ENCODE data around the gene STK32C. TPM values are rescaled to one million over a fixed set of nuclear protein-coding genes. Genes with fewer than 3 reads are reported as not detected.

Gene STK32C
- total RNA-seq, 3 donors from 2014 or later: 14.8 to 18.0 (median 15.3) TPM

DNA sequence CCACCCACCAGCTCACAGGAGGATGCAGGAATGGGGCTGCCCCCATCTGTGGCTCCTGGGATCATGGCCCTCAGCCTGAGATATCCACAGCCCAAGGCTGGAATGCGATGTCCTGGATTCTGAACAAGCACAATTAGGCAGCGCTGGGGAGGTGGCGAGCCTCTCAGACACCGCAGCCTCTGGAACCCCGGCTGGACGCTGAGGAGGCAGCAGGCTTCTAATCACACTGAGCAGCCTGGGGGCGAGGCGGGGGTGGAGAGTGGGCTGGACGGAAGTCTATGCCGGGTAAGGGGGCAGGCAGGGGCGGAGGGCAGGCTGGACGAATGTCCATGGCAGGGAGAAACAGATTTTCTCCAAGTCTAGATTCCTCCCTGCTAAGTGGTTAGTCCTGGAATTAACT, 64.6 kb downstream of the STK32C start:
- H3K9me3 Mint-ChIP-seq: no peaks in the 10 kb centered on the region
- peaks cover 2% of the 10 kb centered on the region for H3K36me3 Mint-ChIP-seq (ENCODE audit: insufficient read depth)
- no peak overlapping the region for H3K4me3 Mint-ChIP-seq
- no peak for DNase-seq
- no peaks in the 10 kb centered on the region for H3K27me3 Mint-ChIP-seq (ENCODE audit: low read depth)
- ATAC-seq: no peak
- H3K4me1 Mint-ChIP-seq (ENCODE audit: low read depth): no peaks in the 10 kb centered on the region

DNA sequence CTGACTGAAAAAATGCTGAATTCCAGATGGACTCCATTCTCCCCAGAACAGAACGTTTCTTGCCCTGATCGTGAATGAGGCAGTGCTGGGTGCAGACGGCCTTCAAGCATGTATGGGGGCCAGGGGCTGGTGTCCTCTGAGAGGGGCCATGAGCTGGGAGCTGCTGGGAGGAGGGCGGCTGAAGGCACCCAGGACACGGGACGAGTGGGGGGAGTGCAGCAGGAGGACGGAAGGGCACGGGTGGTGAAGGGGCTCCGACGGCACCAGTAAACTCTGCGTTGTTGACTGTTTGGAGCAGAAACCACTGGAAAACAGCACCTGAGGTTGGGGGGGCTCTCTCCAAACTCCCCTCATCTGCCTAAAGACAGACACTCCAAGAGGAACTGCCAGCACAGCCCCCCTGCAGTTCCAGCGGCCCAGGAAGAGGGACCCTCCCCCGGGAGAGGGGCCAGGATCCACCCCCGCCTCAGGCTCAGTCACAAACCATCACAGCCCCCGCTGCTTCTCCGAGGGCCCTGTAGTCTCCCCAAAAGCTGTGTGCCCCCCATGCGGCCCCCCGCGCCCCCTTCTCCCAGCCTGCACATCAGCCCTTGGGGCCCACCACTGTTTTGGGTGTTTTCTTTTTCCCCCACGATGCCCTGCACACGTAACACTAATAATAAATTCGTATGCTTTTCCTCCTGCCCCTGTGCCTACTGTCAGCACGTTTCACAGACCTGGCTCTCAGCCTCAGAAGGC, 65.5 kb downstream of the STK32C start:
- Mint-ChIP-seq H3K36me3 (ENCODE audit: insufficient read depth) (peaks cover 2% of the 10 kb centered on the region), H3K4me1 (ENCODE audit: low read depth) (no peaks in the 10 kb centered on the region), H3K4me3 (no peak overlapping the region), H3K9me3 (no peaks in the 10 kb centered on the region), H3K27me3 (ENCODE audit: low read depth) (no peaks in the 10 kb centered on the region)
- no peak for DNase-seq
- ATAC-seq: no peak

DNA sequence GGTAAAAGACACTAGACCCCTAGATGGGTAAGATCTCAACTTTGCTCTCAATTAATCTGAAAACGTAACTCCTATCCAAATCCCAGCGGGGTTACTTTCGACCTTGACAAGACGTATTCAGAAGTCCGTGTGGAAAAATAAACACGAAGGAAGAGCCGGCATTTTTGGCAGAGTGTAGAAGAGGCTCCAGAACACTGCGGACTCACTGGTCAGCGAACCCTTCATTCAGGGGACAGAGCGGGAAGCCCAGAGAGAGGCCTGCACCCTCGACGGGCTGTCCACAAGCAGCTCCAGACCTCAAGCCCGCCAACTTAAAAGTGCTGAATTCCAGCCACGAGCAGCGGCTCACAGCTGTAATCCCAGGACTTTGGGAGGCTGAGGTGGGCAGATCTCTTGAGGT, 66.3 kb downstream of the STK32C start:
- Mint-ChIP-seq H3K27me3 (ENCODE audit: low read depth) (no peaks in the 10 kb centered on the region), H3K36me3 (ENCODE audit: insufficient read depth) (peaks cover 2% of the 10 kb centered on the region), H3K4me3 (no peak overlapping the region), H3K4me1 (ENCODE audit: low read depth) (no peaks in the 10 kb centered on the region), H3K9me3 (no peaks in the 10 kb centered on the region)
- ATAC-seq (no peak), DNase-seq (no peak)

DNA sequence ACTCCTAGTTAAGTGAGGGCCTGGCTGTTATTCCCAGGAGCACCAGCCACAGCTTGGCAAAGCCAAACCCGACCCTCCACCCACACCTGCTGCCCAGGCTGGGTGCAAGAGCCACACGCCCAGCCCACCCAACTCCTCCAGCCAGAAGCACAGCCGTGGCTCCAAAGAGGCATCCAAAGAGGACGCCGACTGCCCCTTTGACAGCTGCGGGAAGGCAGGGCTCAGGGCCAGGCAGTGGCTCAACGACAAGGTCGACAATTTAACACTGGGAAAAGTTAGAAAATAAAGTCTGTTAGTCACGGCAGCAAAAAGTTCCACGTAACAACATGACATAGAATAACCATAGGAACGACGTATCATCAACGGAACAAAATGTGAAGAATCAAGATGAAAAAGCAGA, 66.7 kb downstream of the STK32C start:
- Mint-ChIP-seq H3K4me1 (ENCODE audit: low read depth) (no peaks in the 10 kb centered on the region), H3K36me3 (ENCODE audit: insufficient read depth) (peaks cover 2% of the 10 kb centered on the region), H3K27me3 (ENCODE audit: low read depth) (no peaks in the 10 kb centered on the region), H3K4me3 (no peak overlapping the region), H3K9me3 (no peaks in the 10 kb centered on the region)
- DNase-seq (no peak), ATAC-seq (no peak)

DNA sequence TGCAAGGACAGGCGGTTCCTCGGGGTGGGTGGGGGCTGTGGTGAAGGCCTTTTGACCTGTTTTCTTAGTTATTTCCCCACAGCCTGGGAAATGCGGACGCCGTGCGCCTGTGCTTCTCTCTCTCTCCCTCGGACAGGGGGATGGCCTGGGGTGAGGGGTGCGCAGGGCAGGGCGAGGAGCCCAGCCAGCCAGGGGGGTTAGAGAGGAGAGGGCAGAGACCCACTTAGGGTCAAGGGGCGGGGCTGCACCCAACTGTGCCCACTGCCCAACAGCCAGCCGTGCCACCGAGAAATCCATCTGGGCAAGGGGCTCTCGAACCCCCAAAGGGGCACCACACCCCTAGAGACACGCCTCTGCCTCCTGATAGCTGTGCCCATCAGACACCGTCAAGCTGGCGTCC, 67.2 kb downstream of the STK32C start:
- Mint-ChIP-seq H3K9me3 (no peaks in the 10 kb centered on the region), H3K27me3 (ENCODE audit: low read depth) (no peaks in the 10 kb centered on the region), H3K36me3 (ENCODE audit: insufficient read depth) (peaks cover 2% of the 10 kb centered on the region), H3K4me1 (ENCODE audit: low read depth) (no peaks in the 10 kb centered on the region), H3K4me3 (no peak overlapping the region)
- ATAC-seq (no peak), DNase-seq (no peak)

DNA sequence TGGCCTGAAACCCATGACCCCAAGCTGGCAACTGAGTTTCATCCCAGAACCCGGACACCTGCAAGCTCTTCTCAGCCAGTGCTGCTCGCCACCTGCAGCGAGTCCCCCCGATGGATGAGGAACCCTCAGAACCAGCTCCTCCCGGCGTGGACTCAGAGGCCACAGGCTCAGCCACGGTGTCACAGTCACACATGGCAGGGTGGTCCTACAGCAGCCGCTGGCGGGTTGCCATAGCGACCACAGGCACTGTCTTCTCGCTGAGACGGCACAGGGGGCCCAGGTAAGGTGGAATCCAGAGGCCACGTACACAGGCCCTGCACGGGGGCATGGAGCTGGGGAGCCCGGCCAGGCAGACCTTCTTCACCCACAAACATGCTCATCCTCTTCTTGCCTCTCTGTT, 67.6 kb downstream of the STK32C start:
- Mint-ChIP-seq H3K4me1 (ENCODE audit: low read depth) (no peaks in the 10 kb centered on the region), H3K36me3 (ENCODE audit: insufficient read depth) (peaks cover 2% of the 10 kb centered on the region), H3K27me3 (ENCODE audit: low read depth) (no peaks in the 10 kb centered on the region), H3K9me3 (no peaks in the 10 kb centered on the region), H3K4me3 (no peak overlapping the region)
- ATAC-seq: no peak
- no peak for DNase-seq

DNA sequence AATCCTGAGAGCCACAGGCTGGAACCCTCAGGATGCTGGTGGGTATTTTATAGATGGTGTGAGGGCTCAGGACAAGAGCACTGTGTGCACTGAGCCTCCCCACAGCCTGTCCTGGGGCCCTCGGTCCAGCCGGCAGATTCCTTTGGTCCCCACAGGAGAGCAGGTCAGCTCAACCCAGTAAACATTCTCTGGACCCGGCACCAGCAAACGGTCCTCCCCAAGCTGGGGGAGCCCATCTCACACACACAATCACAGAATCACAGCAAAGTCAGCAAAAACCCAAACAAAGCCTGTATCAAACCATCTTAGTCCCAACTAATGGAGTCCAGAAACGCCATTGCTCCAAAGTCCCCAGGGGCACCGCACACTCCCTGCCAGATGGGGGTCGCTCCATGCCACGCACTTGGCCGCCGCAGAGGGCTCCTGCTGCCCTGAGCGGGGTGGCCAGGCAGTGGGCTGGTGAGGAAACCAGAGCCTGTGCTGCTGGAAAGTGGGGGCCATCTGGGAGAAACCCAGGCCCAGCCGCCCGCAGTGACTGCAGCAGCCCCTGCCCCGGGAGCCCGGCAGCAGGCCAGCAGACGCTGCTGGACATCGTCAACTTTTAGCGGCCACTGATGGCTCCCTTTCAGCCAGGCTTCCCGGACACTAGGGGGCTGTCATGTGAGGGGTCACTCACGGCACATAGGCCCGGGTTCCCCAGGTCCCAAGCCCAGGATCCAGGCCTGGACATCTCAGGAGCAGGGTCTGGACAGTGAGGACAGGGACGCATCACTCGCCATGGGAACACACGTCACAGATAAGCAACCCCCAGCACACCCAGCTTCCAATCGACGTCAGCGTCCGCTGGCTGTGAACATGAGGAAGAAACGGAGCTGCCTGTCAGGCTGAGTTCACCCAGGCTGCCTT, 68.4 kb downstream of the STK32C start:
- Mint-ChIP-seq H3K4me1 (ENCODE audit: low read depth) (no peaks in the 10 kb centered on the region), H3K9me3 (no peaks in the 10 kb centered on the region), H3K36me3 (ENCODE audit: insufficient read depth) (peaks cover 2% of the 10 kb centered on the region), H3K27me3 (ENCODE audit: low read depth) (no peaks in the 10 kb centered on the region), H3K4me3 (no peak overlapping the region)
- no peak for ATAC-seq
- DNase-seq: no peak

DNA sequence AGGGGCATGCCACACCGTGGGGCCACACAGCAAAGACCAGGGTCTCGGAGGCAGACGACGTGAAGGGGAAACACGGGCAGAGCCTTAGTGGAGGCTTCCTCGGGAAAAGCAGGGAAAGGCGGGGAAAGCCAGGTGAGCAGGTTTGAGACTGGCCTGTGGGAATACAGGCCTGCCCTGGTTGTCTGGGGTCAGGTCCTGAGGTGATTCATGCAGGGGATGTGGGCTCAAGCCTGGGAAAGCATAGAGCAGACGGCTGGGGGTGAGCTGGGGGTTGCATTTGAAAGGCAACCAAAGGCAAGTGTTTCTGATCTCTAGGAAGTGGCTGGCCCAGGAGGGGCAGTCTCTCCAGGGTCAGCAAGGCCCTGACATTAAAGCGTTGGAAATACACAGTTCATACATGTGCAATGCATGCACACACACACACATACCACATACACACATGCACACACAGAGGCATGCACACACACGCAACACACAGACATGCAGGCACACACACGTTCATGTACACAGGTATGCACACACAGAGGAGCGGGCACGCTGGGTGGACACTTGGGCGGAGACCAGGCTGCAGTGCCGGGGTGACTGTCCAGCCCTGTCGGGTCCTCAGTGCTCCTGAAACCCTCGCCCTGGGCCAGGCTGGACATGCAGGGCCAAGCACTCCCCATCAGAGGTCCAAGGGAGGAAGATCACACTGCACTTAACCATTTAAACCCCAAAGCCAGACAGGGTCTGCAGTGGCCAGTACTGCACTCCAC, 69.2 kb downstream of the STK32C start:
- no peak overlapping the region for H3K4me3 Mint-ChIP-seq
- ATAC-seq: no peak
- H3K9me3 Mint-ChIP-seq: no peaks in the 10 kb centered on the region
- H3K27me3 Mint-ChIP-seq (ENCODE audit: low read depth): no peaks in the 10 kb centered on the region
- H3K36me3 Mint-ChIP-seq (ENCODE audit: insufficient read depth): peaks cover 2% of the 10 kb centered on the region
- no peak for DNase-seq
- H3K4me1 Mint-ChIP-seq (ENCODE audit: low read depth): no peaks in the 10 kb centered on the region

DNA sequence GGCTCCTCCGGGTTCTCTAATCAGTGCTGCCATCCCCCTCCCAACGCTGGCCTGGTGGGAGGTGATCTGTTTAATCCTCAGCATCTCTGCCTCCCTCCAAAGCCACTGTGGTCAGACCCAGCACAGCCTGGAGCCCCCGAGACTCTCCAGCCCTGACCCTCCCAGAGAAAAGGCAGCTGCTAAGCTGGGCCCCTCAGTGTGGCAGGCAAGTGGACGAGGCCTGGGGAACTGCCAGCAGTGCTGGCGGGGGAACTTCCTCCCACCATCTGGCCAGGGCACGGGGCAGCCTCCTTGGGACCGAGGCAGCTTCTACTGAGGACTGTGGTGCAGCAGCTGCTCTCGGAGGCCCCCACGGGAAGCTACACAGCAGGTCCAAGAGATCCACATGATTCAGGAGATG, 69.9 kb downstream of the STK32C start:
- Mint-ChIP-seq H3K4me1 (ENCODE audit: low read depth) (peaks cover 1% of the 10 kb centered on the region), H3K4me3 (no peak overlapping the region)
- no peak for DNase-seq

DNA sequence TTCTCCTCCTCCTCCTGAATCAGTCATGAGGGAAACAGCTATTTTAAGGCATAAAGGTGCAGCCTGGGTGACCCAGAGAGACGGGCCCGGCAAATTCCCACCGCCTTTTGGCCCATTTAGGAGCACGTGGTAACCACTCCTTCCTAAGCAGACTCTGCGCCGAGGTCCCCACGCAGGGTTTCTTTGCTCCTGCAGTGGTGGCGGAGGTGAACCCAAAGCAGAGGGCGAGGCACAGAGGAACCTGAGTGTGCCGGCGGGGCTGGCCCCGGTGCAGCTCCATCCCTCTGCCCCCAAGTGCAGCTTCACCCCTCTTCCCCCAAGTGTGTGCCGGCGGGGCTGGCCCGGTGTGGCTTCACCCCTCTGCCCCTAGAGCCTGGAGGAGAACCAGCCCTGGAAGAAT, 70.4 kb downstream of the STK32C start:
- no peak overlapping the region for H3K4me3 Mint-ChIP-seq
- H3K4me1 Mint-ChIP-seq (ENCODE audit: low read depth): peaks cover 6% of the 10 kb centered on the region
- H3K27me3 Mint-ChIP-seq (ENCODE audit: low read depth): no peaks in the 10 kb centered on the region
- H3K9me3 Mint-ChIP-seq: no peaks in the 10 kb centered on the region
- ATAC-seq (no peak), DNase-seq (no peak)
- H3K36me3 Mint-ChIP-seq (ENCODE audit: insufficient read depth): peaks cover 2% of the 10 kb centered on the region

More for the DNA sequence above, 69.9 kb downstream of the STK32C start:
- ATAC-seq: no peak
- H3K36me3 Mint-ChIP-seq (ENCODE audit: insufficient read depth): peaks cover 2% of the 10 kb centered on the region
- H3K27me3 Mint-ChIP-seq (ENCODE audit: low read depth): no peaks in the 10 kb centered on the region
- H3K9me3 Mint-ChIP-seq: no peaks in the 10 kb centered on the region

DNA sequence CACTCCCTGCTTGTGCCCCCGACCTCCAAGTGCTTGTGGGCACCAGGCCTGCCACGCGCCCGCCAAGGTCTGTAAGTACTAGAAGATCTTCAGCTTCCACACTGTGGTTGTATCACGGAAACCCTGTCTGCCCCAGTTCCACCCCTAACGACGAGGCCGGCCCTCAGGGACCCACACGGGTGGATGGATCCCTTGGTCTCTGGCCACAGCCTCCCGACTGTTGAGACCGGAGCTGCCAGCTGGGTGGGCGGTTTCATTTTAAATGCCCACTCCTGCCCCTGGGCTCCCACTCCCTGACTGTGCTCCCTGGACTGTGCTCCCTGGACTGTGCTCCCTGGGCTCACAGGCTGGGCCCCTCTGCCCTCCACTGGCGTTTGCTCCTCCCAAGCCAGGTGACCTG, 70.9 kb downstream of the STK32C start:
- Mint-ChIP-seq H3K4me1 (ENCODE audit: low read depth) (peaks cover 11% of the 10 kb centered on the region), H3K4me3 (no peak overlapping the region), H3K36me3 (ENCODE audit: insufficient read depth) (peaks cover 2% of the 10 kb centered on the region), H3K9me3 (no peaks in the 10 kb centered on the region), H3K27me3 (ENCODE audit: low read depth) (no peaks in the 10 kb centered on the region)
- DNase-seq (no peak), ATAC-seq (no peak)

DNA sequence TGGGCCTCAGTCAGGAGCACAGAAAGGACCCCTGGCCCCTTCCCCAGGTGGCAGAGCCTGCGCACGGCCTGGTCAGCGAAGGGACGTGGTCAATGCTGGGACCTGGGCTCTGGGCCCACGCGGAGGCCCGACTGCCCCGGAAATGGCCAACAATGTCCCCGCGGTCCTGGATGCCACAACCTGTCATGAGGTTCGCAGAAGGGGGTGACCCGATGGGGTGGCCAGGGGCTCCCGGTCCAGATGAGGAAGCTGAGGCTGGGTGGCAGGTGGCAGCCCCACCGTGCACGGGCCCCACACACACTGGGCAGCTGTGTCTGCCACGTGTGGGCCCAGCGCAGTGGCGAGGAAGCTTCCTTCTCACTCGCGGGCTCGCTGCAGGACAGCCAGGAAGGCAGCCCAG, 71.6 kb downstream of the STK32C start:
- Mint-ChIP-seq H3K4me3 (no peak overlapping the region), H3K27me3 (ENCODE audit: low read depth) (no peaks in the 10 kb centered on the region), H3K9me3 (no peaks in the 10 kb centered on the region)

DNA sequence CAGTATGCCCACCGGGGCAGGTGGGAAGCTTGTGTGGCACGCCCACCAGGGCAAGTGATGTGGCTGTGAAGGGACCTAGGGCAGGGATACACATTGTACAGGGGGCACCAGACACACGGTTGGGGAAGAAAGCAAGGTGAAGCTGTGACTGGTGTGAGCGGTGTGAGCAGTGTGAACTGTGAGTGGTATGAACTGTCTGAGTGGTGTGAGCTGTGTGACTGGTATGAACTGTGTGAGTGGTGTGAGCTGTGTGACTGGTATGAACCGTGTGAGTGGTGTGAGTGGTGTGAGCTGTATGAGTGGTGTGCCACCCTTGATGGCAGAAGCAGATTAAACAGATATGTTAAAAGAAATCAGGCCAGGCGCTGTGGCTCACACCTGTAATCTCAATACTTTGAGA, 72.9 kb downstream of the STK32C start:
- DNase-seq: no peak
- no peaks in the 10 kb centered on the region for H3K36me3 Mint-ChIP-seq (ENCODE audit: insufficient read depth)
- H3K9me3 Mint-ChIP-seq: no peaks in the 10 kb centered on the region
- H3K4me3 Mint-ChIP-seq: no peak overlapping the region
- no peaks in the 10 kb centered on the region for H3K27me3 Mint-ChIP-seq (ENCODE audit: low read depth)
- peaks cover 26% of the 10 kb centered on the region for H3K4me1 Mint-ChIP-seq (ENCODE audit: low read depth)
- no peak for ATAC-seq

More for the DNA sequence above, 71.6 kb downstream of the STK32C start:
- ATAC-seq: no peak
- H3K4me1 Mint-ChIP-seq (ENCODE audit: low read depth): peaks cover 18% of the 10 kb centered on the region
- no peaks in the 10 kb centered on the region for H3K36me3 Mint-ChIP-seq (ENCODE audit: insufficient read depth)
- no peak for DNase-seq

DNA sequence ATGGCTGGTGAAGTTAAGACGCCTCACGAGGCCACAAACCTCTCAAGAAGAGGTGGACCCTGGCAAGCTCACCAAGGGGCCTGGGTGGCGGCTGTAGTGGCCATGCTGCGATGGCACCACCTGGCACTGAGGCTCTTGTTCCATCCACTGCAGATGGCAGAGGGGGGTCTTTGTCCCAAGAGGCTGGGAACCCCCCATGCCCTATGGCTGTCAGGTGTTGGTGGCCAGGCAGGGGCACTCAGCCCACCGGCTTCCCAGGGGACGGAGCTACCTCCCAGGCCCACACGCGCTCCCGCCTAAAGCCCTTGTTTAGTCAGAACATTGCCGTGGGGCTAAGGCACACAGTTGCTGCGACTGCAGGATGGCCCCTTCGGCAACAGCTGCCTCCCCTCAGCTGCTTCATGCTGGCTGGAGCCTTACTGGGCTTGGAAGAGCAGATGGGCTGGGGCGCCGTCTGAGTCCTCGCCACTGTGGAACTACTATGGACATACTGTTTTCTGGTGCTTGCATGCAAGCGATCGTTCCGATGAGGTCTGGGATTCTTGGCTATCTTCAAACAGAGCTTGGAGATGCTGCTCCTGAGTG, 74.2 kb downstream of the STK32C start:
- no peaks in the 10 kb centered on the region for H3K36me3 Mint-ChIP-seq (ENCODE audit: insufficient read depth)
- H3K4me3 Mint-ChIP-seq: no peak overlapping the region
- no peaks in the 10 kb centered on the region for H3K9me3 Mint-ChIP-seq
- DNase-seq (no peak), ATAC-seq (no peak)
- H3K27me3 Mint-ChIP-seq (ENCODE audit: low read depth): no peaks in the 10 kb centered on the region
- peaks cover 33% of the 10 kb centered on the region for H3K4me1 Mint-ChIP-seq (ENCODE audit: low read depth)

Measured in activated T-cell treated with anti-CD3 and anti-CD28 coated beads, Interleukin-2, amount 50 U/mL, for 4 hours (primary cell).